ENCODE data around the gene HPSE2.

HPSE2 gene

GRCh38 chr10:98423691-98424120 is 811.9 kb downstream of the HPSE2 start:
- FAIRE-seq: no peak

GRCh38 chr10:98422182-98422581 is 813.5 kb downstream of the HPSE2 start:
- no peak for FAIRE-seq

DNA sequence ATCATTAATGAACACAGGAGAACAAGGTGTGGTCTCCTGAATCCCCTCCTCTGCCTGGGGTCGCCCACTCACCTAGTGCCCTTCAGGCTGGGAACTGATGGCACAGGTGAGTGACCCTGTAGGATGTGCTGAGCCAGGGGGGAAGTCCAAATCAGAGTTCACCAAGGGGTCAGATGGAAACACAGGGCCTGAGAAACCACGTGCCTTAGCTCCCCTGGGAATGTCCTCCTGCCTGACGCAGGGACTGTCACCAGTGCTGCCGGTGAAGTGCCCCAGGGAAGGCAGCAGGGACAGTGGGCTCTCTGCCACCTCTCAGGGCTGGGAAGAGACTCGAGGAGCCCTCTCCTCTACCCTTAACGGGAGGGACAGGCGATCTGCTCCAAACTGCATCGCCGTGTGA is 814.9 kb downstream of the HPSE2 start:
- FAIRE-seq: no peak

GRCh38 chr10:98419469-98420261 is 816.0 kb downstream of the HPSE2 start:
- FAIRE-seq: no peak

GRCh38 chr10:98418665-98419468 is 816.8 kb downstream of the HPSE2 start:
- FAIRE-seq: no peak

DNA sequence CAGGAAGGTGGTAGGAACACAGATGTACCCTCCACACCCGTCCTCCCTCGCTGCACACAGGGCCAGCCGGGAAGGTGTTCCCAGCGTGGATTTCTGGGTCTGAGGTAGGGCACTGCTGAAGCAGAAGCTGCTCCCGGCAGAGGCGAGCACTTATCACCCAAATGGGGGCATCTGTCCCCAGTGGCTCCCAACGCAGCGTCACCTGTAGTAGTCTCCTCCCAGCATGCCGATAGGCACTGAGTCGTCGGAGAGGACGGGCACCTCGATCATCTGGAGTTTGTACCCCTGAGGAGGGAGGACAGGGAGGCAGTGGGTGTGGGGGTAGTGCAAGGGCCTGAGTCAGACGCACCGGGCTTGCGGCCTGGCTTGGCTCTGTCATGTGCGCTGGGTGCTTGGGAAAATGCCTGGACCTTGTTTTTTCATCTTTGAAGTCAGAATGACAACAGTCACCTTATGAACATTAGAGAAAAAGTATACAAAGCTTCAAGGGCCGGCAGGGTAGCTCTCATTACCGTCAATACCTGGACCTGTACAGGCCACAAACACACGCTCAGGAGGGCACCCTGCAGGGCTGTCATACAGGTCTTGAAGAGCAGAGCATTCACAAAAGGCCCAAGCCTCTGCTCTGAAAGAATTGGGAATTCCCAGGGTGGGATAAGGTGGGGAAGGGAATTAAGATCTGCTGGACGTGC is 817.5 kb downstream of the HPSE2 start:
- FAIRE-seq: no peak

DNA sequence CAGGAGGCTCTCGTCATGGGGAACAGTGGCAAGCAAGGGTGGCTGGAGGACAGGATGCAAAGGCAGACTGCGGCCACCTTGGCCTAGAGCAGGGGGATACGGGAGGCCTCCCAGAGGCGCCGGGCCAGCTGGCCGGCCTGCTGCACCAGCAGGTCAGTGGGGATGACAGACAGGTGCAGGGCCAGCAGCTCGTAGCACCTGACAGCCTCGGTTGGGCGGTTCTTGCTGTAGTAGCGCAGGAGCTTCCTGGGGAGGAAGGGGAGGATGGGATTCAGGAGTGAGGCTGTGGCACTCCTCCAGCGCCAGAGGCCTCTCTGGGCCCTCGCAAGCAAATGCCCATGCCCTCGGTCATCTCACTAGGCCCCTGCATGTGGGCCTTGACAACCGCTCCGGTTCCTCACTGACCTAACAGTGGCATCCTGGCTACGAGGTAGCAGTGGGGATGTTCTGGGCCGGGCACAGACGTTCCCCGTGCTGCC is 818.1 kb downstream of the HPSE2 start:
- no peak for FAIRE-seq

DNA sequence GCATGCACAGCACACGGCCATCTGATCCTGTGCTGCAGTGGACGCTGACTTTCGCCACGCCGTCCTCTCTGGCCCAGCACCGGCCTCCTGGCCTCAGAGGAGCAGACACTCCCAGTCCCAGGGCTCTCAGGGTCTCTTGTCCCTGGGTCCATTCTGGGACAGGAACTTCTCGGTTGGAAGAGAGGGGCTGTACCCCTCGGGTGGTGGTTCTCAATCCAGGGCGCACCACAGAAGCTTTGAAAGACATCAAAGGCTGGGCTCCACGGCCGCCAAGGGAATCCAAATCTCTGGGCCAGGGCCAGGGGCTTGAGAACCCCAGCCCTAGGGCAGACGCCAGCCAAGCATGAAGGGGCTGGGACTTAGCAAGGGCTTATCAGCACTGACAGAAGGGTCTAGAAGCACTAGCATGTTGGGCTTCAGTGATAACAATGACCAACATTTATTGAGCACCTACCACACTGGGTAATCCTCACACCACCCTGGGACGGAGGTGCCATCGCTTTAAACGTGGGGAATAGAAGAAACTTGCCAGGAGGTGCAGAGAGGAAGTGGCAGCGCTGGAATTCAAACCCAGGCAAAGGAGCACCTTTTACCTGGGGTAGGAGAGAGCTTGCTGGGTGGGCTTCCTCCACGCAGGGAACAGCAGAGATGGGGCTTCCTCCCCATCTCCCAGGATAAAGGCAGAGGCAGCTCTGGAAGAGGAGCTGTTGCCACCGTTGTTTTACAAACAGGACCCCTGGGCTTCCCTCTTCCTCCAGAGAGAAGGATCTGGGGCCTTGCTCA is 818.9 kb downstream of the HPSE2 start:
- FAIRE-seq: no peak

DNA sequence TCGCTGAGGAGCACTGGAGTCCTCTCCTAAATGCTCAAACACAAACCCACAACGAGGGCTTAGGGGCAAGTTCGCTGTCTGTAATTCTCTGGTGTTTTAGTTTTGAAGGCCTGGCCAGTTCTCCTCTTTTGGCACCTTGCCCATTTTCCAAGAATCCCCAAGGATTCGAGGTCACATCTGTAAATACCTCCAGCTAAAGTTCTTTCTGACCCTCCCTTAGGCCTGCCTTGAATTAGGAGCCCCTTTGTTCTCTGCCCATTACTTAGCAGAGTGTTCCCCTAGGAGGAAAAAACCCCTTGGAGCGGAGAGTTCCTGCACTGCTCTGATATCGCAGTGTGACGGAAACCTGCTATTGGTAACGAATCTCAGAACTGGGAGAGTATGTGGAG is 819.9 kb downstream of the HPSE2 start:
- FAIRE-seq: no peak

DNA sequence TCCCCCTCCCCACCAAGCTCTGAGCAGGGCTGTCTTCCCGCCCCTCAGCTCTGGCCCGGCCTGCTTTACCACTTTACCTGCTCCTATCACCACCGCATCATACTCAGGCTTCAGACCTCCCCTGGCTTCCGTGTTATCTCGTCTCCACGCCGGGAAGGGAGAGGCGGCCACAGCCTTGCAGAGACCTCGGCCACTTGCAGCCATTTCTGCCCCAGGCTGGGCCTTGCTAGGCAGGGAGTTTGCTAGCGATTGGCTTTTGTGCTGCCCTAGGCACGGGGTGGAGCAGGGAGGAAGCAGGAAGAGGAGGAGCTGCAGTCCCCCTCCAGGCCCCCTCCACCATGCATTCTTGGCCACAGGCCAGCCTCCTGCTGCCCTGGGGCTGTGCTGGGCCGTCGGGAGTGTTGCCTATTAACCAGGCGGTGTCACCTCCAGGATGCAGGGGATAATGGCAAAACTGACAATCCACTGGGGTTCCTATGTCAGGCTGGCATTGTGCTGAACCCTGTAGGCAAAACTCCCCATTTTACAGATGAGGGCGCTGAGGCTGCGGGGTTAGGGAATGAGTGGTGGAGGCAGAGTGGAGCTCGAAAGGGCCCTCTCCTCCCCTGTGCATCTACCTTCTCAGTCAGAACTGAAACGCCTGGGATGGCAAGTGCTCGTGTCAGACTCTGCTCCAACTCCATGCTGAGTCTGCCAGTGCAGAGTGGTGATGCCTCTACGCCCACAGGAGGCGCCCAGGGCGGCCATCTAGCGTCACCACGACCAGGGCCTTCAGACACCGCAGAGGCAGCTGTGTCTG is 820.5 kb downstream of the HPSE2 start, which contains the start of gene PYROXD2:
TSS of gene PYROXD2 (minus strand) at position 251 of the 799 bp plus-strand sequence. CDS start at position 204, 47 bp downstream.
- FAIRE-seq: no peak

GRCh38 chr10:98414578-98414931 is 821.1 kb downstream of the HPSE2 start:
- no peak for FAIRE-seq

DNA sequence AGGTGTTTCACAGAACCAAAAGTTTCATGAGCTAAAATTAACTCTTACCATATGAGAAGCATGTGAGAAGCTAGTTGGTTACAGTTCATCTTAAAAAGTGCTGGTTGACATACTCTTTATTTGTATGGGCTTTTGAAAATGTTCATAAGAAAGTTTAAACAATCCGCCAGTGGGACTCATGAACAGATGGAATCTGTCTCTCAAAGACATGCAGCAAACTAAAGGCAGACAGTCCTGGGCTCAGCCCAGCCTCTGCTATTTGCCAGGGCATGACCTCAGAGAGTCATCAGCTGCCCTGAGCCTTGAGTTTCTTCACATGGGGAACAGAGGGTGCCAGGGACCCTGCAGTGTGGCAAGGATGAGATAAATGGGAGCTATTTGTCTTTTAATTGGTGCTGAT is 823.9 kb downstream of the HPSE2 start:
- no peak for FAIRE-seq

DNA sequence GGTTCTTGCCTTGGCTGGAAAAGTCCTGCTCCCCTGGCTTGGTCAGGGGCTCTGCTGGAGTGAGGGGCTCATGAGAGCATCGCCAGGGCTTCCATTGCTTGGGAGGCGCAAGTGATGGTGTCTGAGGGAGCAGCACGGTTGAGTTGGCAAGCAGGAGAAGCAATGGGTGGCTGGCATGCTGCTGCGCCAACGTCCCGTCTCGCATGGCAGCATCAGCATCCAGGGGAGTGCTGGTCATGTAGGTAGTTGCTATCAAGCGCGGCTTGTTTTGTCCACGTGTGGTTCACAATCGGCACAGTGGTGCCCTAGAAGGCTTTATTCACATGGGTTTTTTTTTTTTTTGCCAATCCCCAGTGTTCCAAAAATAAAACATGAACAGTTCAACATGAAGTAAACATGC is 824.5 kb downstream of the HPSE2 start:
- FAIRE-seq: no peak

DNA sequence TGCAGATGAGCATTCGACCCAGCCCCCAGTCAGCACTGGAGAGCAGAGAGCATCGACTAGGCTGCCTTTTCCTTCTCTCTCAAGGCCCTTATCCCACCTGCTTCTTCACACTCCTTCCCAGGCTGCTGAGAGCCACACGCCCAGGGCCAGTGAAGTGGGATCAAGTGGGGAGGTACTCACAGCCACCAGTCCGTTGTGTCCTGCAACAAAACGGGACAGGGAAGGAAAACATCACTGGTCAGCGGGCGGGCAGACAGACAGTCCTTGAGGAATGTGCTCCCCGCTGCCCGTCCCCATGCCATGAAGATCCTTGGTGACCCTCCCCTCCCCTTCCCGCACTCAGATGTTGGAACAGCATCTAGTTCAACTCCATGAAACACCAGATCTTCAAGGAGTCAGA is 824.9 kb downstream of the HPSE2 start:
- FAIRE-seq: no peak

GRCh38 chr10:98410135-98410743 is 825.4 kb downstream of the HPSE2 start:
- FAIRE-seq: no peak

- FAIRE-seq: no peak
Measured at GRCh38 chr10:98408799-98409198, 826.9 kb downstream of the HPSE2 start.

DNA sequence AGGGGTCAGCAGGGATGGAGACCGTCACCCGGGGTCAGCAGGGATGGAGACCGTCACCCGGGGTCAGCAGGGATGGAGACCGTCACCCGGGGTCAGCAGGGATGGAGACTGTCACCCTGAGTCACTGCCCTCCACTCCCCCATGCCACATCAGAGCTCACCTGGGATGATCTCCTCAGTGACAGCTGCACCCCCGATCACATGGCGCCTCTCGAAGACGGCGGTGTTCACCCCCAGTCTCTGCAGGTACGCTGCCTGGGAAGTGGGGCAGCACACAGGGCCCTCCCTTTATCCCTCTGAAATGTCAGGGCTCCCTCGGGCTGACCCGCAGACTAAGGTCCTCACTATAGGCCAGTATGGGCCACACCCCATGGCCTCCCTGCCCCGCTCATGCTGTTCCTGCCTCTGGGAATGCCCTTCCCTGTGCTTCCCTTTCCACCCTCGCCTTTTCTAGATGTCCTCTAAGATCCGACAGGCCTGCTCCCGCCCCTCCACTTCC is 827.9 kb downstream of the HPSE2 start:
- FAIRE-seq: no peak

Data from G401.6 (cell line).